ENCODE results near the gene BCAS3.

DNA sequence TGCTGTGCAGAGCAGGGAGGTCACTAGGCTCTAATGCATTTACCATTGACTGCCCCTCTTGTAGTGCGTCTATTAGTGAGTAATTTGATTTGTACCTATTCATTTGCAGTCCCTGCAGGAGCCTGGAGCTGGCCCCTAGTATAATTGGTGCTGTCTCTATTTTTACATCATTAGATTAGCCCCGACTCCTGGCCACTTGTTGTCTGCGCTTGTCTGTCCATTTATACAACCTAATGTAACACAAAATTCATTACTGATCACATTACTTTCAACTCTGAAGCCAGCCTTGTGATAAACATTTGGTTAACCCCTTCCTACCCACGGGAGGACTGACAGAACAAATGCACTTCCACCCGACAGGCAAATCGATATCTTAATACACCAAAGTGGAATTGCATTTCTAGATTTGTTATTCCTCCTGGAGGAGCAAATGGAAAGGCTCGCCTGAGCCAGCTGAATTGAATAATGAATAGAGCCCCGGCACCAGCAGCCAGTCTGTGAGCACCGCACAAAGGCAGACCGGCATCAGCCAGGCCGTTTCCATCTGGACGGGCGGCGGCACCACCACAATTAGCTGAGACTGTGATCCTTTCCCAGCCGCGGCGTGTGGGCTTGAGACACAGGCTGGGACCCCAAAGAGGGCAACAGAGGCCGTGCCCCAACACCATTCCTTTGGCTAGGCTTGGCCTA is 703.3 kb downstream of the BCAS3 start:
- TF ChIP-seq, protein P1, sequence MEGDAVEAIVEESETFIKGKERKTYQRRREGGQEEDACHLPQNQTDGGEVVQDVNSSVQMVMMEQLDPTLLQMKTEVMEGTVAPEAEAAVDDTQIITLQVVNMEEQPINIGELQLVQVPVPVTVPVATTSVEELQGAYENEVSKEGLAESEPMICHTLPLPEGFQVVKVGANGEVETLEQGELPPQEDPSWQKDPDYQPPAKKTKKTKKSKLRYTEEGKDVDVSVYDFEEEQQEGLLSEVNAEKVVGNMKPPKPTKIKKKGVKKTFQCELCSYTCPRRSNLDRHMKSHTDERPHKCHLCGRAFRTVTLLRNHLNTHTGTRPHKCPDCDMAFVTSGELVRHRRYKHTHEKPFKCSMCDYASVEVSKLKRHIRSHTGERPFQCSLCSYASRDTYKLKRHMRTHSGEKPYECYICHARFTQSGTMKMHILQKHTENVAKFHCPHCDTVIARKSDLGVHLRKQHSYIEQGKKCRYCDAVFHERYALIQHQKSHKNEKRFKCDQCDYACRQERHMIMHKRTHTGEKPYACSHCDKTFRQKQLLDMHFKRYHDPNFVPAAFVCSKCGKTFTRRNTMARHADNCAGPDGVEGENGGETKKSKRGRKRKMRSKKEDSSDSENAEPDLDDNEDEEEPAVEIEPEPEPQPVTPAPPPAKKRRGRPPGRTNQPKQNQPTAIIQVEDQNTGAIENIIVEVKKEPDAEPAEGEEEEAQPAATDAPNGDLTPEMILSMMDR (IDR thresholded peaks at IDR 0.05) = no peak
- no peak for TF ChIP-seq POLR2A (IDR thresholded peaks at IDR 0.05)
